ENCODE measurements around the gene NT5C2. TPM values are rescaled to one million over a fixed set of nuclear protein-coding genes. Genes with fewer than 3 reads are reported as not detected.

Gene NT5C2
- total and polyA plus RNA-seq, 2 of the 8 experiments (the other 6 are each of a cell fraction or from before 2014, with no cell fraction given), result 35.2 to 106 TPM

- no peak for TF ChIP-seq KDM5A (IDR thresholded peaks at IDR 0.05; ENCODE audit: low read length)
- TF ChIP-seq KDM4A (IDR thresholded peaks at IDR 0.05; ENCODE audit: low read depth, low read length, severe bottlenecking), result no peak
Observed at GRCh38 chr10:103060575-103060974, 132.5 kb downstream of the NT5C2 start (continued).
